ENCODE measurements around the gene ZNF574.
"Not testable (repeated sequence)": the region's sequence is repeated elsewhere in the genome, so short reads cannot be mapped to it uniquely, and the experiment has no call there.

The ZNF574 gene

GRCh38 chr19:42083537-42083936, 7.6 kb downstream of the ZNF574 start:
- no peak for DNase-seq

- DNase-seq, result no peak
Observed at GRCh38 chr19:42086188-42086736, 10.3 kb downstream of the ZNF574 start.

- DNase-seq, result no peak
Observed at GRCh38 chr19:42086770-42087550, 11.0 kb downstream of the ZNF574 start.

GRCh38 chr19:42088471-42089190, 12.7 kb downstream of the ZNF574 start:
- DNase-seq, result peak; percentile 80

DNA sequence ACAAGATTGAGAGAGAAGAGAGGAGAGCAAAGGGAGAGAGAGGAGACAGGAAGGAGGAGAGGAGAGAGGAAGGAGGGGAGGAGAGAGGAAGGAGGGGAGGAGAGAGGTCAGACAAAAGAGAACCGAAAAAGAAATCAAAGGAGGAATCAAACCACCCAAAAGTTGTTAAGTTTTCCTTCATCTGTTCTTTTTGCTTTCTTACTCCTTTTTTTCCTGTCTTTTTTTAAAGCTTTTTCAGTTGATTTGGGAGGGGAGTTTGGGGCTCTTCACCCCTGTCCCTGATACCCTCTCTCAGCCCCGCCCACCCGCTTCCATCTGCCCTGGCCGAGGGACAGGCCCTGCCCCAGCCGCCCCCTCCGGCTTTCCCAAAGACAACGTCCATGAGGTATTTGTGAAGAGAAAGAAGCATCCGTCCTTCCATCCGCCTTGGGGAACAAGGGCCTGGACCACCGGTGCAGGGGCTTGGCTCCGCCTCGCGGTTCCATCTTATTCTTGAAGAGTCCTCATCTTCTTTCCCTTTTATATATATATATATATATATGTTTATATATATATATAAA, 13.3 kb downstream of the ZNF574 start:
- DNase-seq, result no peak

- no peak for DNase-seq
Observed at GRCh38 chr19:42089772-42090171, 13.8 kb downstream of the ZNF574 start.

- DNase-seq, result no peak
Observed at GRCh38 chr19:42090672-42091071, 14.7 kb downstream of the ZNF574 start.

- DNase-seq, result no peak
Observed at GRCh38 chr19:42091300-42091699, 15.3 kb downstream of the ZNF574 start.

DNA sequence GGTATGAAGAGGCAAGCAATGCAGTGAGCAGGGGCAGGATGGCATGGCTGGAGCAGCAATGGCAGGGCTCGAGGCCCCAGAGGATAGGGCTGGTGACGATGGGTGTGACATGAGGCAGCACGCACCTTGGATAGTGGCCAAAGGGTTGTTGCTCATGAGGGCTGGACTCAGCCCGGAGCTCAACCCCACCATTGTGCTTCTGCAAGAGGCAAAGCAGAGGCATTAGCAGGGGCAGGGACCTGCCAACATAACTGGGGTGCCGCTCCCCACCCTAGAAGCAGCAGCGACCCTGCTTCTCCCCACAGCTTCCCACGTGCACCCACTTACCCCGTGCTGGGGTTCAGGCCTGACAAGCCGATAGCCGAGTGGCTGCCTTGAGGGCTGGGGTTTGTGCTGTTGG, 15.8 kb downstream of the ZNF574 start:
- peak; percentile 27 for DNase-seq

GRCh38 chr19:42092350-42092749, 16.4 kb downstream of the ZNF574 start:
- peak; percentile 46 for DNase-seq

GRCh38 chr19:42093505-42093904, 17.5 kb downstream of the ZNF574 start:
- no peak for DNase-seq

- no peak for DNase-seq
Observed at GRCh38 chr19:42093926-42094325, 18.0 kb downstream of the ZNF574 start.

DNA sequence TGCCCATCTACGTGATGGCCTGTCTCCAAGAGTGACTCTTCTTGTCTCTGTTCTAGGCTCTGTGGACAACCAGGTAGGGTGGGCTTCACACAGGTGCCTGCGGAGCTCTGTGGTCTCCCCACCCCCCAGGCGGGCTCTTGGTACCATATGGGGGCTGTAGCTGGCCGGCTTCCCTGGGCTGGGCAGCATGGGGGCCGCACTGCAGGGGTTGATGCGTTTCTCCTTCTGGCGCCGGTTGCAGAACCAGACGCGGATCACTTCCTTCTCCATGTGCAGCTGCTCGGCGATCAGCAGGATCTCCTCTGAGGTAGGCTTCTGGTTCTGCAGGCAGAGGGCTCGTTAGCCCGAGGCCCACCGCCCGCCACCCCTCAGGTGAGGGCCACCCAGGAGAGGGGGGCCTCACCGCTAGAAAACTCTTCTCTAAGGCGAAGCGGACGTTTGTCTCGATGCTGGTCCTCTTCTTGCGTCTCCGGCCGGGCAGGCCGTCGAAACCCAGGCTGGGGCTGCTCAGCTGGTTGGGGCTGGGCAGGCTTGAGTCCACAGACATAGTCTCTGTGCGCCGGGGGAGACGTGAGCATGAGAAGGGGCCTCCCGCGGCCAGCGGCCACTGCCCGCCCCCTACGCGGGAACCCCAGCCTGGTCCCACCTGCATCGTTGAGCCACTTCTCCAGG, 19.3 kb downstream of the ZNF574 start:
- DNase-seq, result no peak

GRCh38 chr19:42095814-42096230, 19.9 kb downstream of the ZNF574 start:
- no peak for DNase-seq

DNA sequence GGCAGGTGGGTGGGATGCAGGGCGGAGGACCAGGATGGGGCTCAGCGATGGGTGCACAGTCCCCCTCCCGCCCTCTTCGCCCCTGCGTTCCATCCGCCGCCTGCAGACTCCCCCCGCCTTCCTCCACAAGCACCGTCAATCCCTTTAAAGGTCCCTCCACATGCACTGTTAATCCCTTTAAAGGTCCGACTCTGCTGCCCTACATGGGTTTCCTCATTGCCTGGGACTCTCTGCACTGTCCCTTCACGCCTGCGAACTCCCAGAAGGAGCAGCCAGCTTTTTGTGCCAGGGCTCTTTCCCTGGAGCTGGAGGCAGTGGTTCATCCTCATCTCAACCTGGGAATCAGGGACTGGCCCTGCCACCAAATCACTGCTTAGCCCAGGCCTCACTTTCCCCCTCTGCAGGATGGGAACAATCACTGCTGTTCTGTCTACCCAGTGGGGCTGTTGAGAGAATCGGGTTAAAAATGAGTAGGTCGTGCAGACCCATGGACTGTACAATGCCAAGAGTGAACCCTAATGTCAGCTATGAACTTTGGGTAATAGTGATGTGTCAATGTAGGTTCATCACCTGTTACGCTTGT, 20.4 kb downstream of the ZNF574 start:
- no peak for DNase-seq

- no peak for DNase-seq
Observed at GRCh38 chr19:42097461-42097860, 21.5 kb downstream of the ZNF574 start.

DNA sequence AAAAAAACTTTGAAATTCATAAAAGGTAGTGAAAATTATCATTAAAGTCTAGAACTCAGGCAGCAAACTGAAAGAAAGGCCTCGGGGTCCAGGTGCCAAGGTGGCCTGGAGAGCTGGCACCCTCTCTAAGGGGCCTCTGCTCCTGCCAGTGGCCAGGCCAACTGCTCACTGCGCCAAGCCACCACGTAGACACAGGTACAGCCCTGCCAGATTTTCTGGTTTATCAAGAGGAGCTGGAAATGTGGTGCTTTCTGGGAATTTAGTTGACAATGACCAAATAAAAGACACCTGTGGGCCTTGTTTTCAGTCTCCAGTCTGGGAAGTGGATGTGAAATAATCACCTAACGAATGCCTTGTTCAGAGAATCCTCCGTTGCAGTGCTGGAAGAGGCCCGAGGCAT, 22.8 kb downstream of the ZNF574 start:
- DNase-seq, result no peak

DNA sequence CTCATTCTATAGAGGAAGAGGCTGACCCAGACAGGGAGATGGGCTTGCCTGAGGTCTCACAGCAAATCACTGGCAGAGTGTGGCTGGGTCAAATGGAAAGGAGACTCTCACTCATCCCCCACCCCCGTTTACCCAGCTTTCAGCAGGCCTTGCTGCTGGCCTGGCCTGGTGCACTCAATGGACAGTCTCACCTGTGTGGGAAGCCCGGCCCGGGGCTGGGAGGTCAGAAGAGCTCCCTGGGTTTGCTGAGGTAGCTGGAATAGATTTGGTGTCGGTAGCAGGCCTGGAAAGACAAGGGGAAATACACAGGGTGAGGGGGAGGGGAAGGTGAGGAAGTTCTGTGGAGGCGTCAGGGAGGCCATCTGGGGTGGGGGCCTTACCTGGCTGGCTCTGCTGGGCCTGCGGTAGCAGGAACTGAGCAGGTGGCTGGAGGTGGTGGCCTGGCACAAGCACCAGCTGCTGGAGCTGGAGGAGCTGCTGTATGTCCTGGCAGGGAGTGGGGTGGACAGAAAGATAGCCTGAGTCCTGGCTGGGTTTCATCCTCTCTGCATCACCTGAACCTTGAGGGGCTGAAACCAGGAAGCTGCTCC, 23.5 kb downstream of the ZNF574 start:
- DNase-seq, result no peak

DNA sequence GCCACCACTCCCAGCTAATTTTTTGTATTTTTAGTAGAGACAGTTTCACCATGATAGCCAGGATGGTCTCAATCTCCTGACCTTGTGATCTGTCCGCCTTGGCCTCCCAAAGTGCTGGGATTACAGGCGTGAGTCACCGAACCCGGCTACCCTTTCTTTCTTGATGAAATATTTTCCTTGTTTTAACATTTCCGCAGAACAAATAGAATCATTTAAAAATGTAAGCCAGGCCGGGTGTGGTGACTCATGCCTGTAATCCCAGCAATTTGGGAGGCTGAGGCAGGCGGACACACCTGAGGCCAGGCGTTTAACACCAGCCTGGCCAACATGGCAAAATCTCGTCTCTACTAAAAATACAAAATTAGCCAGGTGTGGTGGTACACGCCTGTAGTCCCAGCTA, 24.3 kb downstream of the ZNF574 start:
- DNase-seq, result not testable (repeated sequence)

DNA sequence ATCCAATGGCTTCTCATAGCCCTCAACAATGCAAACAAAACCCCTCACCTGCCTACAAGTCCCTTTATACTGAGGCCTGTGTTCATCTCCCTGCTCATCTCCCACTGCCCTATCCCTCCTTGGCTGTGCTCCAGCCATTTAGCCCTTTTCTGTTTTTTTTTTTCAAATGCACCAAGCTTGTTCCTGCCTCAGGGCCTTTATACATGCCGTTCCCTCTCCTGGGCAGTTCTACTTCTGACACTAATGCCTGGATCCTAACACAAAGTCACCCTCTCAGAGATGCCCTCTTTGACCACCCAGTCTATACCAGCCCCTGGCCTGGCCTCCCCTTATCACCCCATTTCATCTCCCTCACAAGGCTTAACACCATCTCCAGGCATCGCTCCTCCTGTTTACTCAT, 26.9 kb downstream of the ZNF574 start:
- DNase-seq, result no peak

DNA sequence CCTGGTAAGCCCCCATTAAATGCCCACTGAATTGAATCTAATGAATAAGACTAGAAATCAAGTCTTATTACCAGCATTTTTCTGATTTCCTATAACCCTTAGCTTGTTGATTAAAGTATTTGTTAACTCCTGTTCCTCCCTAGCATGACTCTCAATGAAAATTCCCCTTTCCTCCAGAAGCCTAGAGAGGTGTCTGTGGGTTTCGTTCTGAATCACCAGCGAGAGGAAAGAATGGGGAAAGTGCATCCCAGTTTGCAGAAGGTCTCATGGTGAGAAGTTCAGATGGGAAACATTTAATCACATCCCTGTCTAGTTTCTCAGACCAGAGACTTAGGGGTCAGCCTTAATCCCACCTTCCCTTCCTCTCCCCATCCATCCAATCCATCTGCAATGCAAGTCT, 29.4 kb downstream of the ZNF574 start:
- DNase-seq, result no peak

Measured in EL (cell line).